GM19351 (cell line): ENCODE measurements around the gene PBRM1.

Source experiments
- ATAC-seq: cut with Tn5 transposase; IDR thresholded peaks from one replicate; pipeline ENCODE4 v1.9.1; 2021; ENCODE audit warnings: mild to moderate bottlenecking, moderate library complexity; ENCODE audit not compliant: unreplicated experiment

Gene PBRM1

DNA sequence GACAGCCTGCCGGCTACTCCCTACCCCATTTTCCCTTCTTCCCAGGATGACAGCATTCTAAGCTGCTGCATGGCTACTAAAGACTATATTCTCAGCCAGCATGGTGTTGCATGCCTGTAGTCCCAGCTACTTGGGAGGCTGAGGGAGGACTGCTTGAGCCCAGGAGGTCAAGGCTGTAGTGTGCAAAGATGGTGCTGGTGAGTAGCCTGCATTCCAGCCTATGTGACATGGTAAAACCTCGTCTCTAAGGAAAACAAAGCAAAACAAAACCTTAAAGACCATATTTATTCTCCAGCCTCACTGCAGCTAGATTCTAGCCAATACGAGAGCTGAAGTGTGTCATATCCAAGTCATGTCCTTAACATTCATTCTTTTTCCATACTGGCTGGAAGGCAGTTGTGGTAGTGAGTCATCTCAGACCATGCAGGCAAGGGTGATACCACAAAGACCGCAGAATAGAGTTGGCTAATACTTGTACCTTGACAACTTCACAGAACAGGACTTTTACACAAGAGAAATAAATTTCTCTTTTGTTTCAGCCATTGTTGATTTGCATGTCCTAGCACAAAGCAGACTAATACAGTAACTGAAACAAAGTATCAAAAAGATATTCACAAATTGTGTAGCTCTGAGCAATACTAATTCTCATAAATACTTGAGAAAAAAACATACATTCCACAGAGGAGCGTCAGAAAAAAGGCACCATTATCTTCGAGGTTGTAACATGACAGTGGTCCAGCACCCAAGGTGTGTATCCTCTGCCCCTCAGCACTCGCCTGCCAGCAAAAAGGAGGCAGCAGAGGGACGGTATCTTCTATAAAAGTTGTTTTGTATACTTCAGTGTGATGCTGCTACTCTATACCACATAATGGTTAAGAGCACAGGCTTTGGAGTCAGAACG, 14.8 kb downstream of the PBRM1 start:
- peak; percentile 92 for ATAC-seq

GRCh38 chr3:52663098-52663497, 22.6 kb downstream of the PBRM1 start:
- ATAC-seq = no peak

GRCh38 chr3:52660046-52660445, 25.7 kb downstream of the PBRM1 start:
- ATAC-seq = no peak

GRCh38 chr3:52655895-52656294, 29.8 kb downstream of the PBRM1 start:
- no peak for ATAC-seq

GRCh38 chr3:52651592-52651991, 34.1 kb downstream of the PBRM1 start:
- ATAC-seq = no peak

DNA sequence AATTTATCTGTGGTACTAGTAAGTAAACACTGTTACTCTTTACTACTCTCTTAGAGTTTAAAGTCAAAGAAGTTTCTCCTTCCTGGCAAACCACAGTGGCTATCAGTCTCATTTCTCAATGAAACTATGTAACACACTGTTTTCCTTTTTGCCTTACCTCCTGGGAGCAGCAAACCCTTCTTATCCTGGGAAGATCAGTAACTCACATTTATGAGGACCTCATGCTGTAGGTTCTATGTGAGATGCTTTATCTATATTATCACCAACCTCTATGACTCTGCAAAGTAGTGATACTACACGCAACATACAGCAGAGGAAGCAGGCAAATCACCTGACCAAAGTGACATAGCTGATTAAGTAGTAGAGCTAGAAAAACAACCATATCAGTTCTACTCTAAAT, 35.3 kb downstream of the PBRM1 start:
- ATAC-seq = no peak

- ATAC-seq = no peak
Observed at GRCh38 chr3:52649461-52650210, 36.1 kb downstream of the PBRM1 start.

DNA sequence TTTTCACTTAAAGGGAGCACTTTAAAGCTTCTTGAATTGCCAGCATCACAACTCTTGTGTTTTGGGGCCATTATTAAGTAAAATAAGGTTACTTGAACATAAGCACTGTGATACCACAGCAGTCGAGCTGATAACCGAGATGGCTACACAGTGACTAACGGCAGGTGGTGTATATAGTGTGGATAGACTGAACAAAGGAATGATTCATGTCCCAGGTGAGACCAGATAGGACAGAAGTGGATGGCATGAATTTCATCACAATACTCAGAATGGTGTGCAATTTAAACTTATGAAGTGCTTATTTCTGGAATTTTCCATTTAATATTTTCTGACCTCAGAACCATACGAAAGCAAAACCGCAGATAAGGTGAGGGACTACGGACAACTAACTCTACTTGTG, 40.2 kb downstream of the PBRM1 start:
- ATAC-seq = no peak

DNA sequence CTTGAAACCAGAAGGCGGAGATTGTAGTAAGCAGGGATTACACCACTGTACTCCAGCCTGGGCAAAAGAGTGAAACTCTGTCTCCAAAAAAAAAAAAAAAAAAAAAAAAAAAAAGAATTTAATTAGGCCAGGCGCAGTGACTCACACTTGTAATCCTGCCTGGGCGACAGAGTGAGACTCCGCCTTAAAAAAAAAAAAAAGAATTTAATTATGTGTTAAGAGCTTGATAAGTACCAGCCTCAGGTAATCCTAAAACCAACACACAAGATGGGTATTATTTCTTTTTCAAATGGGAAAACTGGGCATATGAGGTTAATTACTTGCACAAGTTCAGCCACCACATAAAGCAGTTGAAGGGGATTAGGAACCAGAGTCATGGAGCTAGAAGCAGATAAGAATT, 49.0 kb downstream of the PBRM1 start:
- no peak for ATAC-seq

DNA sequence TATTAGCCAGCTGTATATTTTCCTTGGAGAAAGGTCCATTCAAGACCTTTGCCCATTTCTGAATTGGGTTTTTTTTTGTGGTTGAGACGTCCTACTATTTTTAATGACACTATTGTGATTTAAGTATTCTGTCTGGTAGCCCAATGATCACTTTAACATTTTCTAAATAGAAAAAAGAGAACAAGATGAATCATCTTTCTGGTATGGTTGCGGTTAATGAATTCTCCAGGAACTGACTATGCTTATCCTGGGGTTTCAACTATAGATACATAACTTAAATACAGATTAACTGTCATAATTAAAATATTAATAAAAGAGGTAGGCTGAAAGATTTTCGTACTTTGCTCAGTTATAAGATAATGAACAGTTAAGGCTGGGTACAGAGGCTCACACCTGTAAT, 51.9 kb downstream of the PBRM1 start:
- ATAC-seq = no peak

- ATAC-seq = no peak
Observed at GRCh38 chr3:52625041-52625440, 60.7 kb downstream of the PBRM1 start.

DNA sequence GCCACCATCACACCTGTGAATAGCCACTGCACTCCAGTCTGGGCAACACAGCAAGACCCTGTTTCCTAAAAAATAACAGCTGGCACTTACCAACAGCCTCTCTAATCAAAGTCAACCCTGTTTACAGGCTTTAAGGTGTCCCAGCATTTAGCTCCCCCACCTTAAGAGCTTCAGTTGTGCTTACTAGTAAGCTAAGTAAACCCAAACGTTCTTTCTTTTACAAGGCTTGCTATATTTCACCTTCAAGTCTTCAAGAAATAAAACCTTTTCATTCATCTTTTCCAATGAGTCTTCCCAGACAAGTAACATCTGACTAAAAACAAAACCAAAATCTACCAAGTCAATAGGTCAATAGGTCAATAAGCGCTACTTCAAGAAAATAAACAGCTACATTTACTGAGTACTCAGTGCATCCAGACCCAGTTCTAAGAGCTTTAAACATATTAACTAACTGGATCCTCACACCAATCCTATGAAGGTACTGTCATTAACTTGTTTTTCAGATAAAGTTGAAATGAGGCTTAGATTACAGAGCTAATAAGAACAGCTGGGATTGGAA, 62.4 kb downstream of the PBRM1 start:
- no peak for ATAC-seq

DNA sequence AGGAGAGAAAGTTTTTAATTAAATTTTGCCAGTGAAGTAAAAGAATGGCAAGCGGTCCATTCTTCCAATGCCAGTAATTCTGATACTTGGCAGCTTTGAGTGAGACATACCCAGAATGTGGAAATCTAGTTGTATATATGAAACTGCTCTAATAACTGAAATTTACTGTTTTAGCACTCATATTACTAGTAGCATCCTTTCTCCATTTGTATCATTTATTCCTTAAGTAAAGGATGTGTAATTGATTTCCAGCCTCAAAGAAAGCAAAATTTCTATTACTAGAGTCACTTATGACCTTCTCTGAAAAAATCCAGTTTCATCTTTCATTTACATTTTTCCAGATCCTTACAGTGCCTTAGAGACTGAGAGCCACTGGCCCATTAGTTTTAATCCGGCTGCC, 65.1 kb downstream of the PBRM1 start:
- no peak for ATAC-seq

- ATAC-seq = no peak
Observed at GRCh38 chr3:52615166-52615565, 70.5 kb downstream of the PBRM1 start.

DNA sequence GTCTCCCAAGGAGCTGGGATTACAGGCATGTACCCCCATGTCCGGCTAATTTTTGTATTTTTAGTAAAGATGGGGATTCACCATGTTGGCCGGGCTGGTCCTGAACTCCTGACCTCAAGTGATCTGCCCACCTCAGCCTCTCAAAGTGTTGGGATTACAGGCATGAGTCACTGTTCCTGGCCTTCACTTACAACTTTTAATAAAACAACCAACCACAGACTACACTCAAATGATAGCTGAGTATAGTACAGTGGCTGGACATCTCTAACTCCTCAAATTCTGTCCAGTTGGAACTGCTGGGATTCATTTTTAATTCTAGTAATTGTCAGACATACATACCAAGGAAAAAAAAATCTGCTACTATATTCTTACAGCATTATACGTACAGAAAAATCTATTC, 71.0 kb downstream of the PBRM1 start:
- no peak for ATAC-seq

- no peak for ATAC-seq
Observed at GRCh38 chr3:52609316-52609815, 76.3 kb downstream of the PBRM1 start.

DNA sequence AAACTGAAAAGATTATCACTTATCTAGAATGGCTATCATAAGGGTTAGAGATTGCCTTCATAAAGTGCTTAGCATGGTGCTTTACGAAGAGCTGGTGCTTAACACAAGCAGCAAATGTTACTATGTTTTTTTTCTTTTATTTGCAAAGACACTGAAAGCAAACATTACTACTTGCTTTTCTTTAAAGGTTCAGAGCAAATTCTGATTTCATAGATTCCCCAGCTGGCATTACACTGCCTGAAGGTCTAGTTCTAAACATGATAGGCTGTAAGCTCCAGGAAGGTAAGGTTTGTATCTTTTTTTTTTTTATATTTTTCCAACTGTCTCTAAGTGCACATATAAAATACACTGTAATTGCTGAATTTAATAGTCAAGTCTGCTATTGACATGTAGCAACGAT, 77.4 kb downstream of the PBRM1 start:
- ATAC-seq = no peak

- ATAC-seq = no peak
Observed at GRCh38 chr3:52606373-52607085, 79.2 kb downstream of the PBRM1 start.

GRCh38 chr3:52600258-52600657, 85.5 kb downstream of the PBRM1 start:
- ATAC-seq = no peak

DNA sequence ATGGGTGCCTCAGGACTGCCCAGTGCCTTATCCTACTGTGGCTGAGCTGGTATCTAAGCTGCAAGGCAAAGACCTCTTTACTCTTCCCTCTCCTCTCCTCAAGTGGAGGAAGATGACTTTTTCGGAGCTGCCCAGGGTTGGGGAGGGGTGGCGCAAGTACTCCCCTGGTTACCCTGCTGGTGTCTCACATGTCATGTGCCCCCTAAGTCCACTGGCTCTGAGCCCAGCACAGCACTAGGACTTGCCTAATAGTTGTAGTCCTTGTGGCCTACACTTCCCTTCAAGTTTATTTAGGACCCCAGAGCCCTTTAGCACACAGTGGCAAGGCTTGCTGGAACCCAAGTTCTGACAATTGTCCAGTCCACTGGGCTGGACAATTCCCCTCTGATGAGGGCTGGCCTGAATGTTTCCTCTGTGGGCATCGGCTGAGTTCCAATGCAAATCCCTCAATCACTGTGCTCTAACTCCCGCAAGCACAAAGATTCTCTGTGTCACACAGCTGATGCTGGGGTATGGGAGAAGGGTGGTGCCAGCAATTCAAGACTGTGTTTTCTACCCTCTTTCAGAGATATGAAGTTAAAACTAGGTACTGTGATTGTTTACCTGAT, 89.0 kb downstream of the PBRM1 start:
- no peak for ATAC-seq

DNA sequence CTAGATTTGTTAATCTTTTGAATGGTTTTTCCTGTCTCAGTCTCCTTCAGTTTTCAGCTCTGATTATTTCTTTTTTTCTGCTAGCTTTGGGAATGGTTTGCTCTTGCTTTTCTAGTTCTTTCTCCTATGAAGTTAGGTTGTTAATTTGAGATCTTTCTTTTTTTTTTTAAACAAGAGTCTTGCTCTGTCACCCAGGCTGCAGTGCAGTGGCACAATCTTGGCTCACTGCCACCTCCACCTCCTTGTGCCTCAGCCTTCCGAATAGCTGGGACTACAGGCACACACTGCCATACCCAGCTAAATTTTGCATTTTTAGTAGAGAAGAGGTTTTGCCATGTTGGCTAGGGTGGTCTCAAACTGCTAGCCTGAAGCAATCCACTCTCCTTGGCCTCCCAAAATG, 92.6 kb downstream of the PBRM1 start:
- ATAC-seq = no peak
